PC-3 (cell line): ENCODE results near the gene ARL11. TPM values are rescaled to one million over a fixed set of nuclear protein-coding genes. Genes with fewer than 3 reads are reported as not detected.

Experiments used
- ATAC-seq: fragments of 200-7000 bp; cut with Tn5 transposase; 2 replicates; pipeline ENCODE4 v1.9.1; 2020; ENCODE audit warnings: mild to moderate bottlenecking, moderate library complexity
- BruUV-seq: library from RNA; stranded (reverse); fragments of 400-500 nt; replicated peaks from 2 replicates; lab custom pipeline; 2021; lab: Mats Ljungman, UMichigan
- CTCF ChIA-PET: fragments of 300-600 bp; sonication (Branson Sonifier 250); formaldehyde crosslinking; loops from one replicate; lab custom pipeline; 2022; ENCODE audit warnings: antibody characterized with exemption; lab: Charles Lee
- POLR2A ChIA-PET: fragments of 300-600 bp; sonication (Branson Sonifier 250); formaldehyde crosslinking; loops from one replicate; lab custom pipeline; 2022; ENCODE audit warnings: antibody characterized with exemption; ENCODE audit not compliant: unreplicated experiment; lab: Charles Lee
- DNase-seq: peaks from one replicate; pipeline ENCODE4 v3.0.0-alpha.2; 2015
- H2AFZ ChIP-seq: fragments of 300-600 bp; sonication (generic); 2 replicates; pipeline ENCODE4 v1.6.0; 2016; ENCODE audit warnings: antibody characterized with exemption, low read length
- H3F3A ChIP-seq: fragments of 300-600 bp; sonication (generic); one replicate; pipeline ENCODE4 v1.6.0; 2017; ENCODE audit warnings: antibody characterized with exemption, low read length, control low read depth, mild to moderate bottlenecking; ENCODE audit not compliant: unreplicated experiment
- H3K27ac ChIP-seq: fragments of 300-600 bp; sonication (generic); 2 replicates; pipeline ENCODE4 v1.5.1; 2016; ENCODE audit warnings: mild to moderate bottlenecking, low read length
- H3K27me3 ChIP-seq: fragments of 300-600 bp; sonication (generic); 2 replicates; pipeline ENCODE4 v1.6.1; 2016; ENCODE audit warnings: low read length, mixed read lengths
- H3K36me3 ChIP-seq: fragments of 300-600 bp; sonication (generic); 2 replicates; pipeline ENCODE4 v1.6.1; 2016; ENCODE audit warnings: low read depth, mixed run types, low read length, mixed read lengths
- H3K4me1 ChIP-seq: fragments of 300-600 bp; sonication (generic); 2 replicates; pipeline ENCODE4 v1.5.1; 2016; ENCODE audit warnings: low read length; ENCODE audit not compliant: insufficient read depth
- H3K4me2 ChIP-seq: fragments of 300-600 bp; sonication (generic); 2 replicates; pipeline ENCODE4 v1.6.0; 2016; ENCODE audit warnings: low read length
- H3K4me3 ChIP-seq: fragments of 300-600 bp; sonication (generic); 2 replicates; pipeline ENCODE4 v1.5.1; 2016; ENCODE audit warnings: mild to moderate bottlenecking, low read length, mixed read lengths
- H3K79me2 ChIP-seq: fragments of 300-600 bp; sonication (generic); 2 replicates; pipeline ENCODE4 v1.6.1; 2017; ENCODE audit warnings: low read length, mixed read lengths
- H3K9ac ChIP-seq: fragments of 300-600 bp; sonication (generic); 2 replicates; pipeline ENCODE4 v1.6.0; 2016; ENCODE audit warnings: mild to moderate bottlenecking, low read length
- H3K9me2 ChIP-seq: fragments of 300-600 bp; sonication (generic); replicated peaks from 2 replicates; pipeline ENCODE4 v1.6.1; 2016; ENCODE audit warnings: mixed run types, low read length, mixed read lengths
- H3K9me3 ChIP-seq: fragments of 300-600 bp; sonication (generic); 2 replicates; pipeline ENCODE4 v1.6.1; 2016; ENCODE audit warnings: low read length, mixed read lengths
- H4K20me1 ChIP-seq: fragments of 300-600 bp; sonication (generic); 2 replicates; pipeline ENCODE4 v1.6.1; 2016; ENCODE audit warnings: low read length, mixed read lengths
- EZH2 ChIP-seq: fragments of 300-600 bp; sonication (generic); IDR thresholded peaks from one replicate; pipeline ENCODE4 v1.6.1; 2017; ENCODE audit warnings: antibody characterized with exemption, mild to moderate bottlenecking, low read length; ENCODE audit not compliant: unreplicated experiment
- EZH2phosphoT487 ChIP-seq: fragments of 300-600 bp; sonication (generic); IDR thresholded peaks from 2 replicates; pipeline ENCODE4 v1.6.1; 2018; ENCODE audit warnings: mild to moderate bottlenecking, antibody characterized with exemption, low read length, borderline replicate concordance
- intact Hi-C: fragments of 100-400 bp; cut with micrococcal nuclease; formaldehyde crosslinking; loops from 2 replicates; pipeline ENCODE4 v1.9.0; 2023
- total RNA-seq: library from RNA; depleted of rRNA; stranded (reverse); fragments of >200 nt; gene quantifications from 2 replicates; pipeline ENCODE4 v1.2.3, GENCODE V29; 2014
- TF ChIP-seq, protein P1 (sequence below): fragments of 300-600 bp; sonication (generic); conservative IDR thresholded peaks from 2 replicates; pipeline ENCODE4 v1.5.1; 2017; ENCODE audit warnings: antibody characterized with exemption, low read depth, mild to moderate bottlenecking, low read length

ARL11 gene
- total RNA-seq, 1 experiment from 2014 or later: not detected

DNA sequence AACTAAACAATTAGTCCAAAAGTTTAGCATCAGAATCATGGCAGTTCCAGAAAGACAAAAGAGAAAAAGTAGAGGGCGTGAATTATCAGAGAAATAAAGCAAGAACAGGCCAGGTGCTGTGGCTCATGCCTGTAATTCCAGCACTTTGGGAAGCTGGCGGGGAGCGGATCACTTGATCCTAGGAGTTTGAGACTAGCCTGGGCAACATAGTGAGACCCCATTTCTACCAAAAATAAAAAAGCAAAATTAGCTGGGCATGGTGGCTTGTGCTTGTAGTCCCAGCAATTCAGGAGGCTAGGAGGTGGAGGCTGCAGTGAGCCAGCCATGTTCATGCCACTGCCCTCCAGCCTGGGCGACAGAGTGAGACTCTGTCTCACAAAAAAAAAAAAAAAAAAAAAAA, 18.4 kb downstream of the ARL11 start:
- BruUV-seq: no TSS peak
- no peaks in the 10 kb centered on the region for H3K79me2 ChIP-seq
- no peak overlapping the region for H3K27ac ChIP-seq
- no peak overlapping the region for H3K9ac ChIP-seq
- no peak for DNase-seq
- intact Hi-C loops: no loop called here
- H3K9me3 ChIP-seq: no peaks in the 10 kb centered on the region
- no peaks in the 10 kb centered on the region for H3K27me3 ChIP-seq
- H3K9me2 ChIP-seq: no peaks in the 10 kb centered on the region
- no peak overlapping the region for H3K4me2 ChIP-seq
- no peak overlapping the region for H3K4me3 ChIP-seq
- peaks cover 29% of the 10 kb centered on the region for H3K4me1 ChIP-seq
- no peaks in the 10 kb centered on the region for H3F3A ChIP-seq
- ChIA-PET POLR2A (no interaction called here), CTCF (no interaction called here)
- ATAC-seq: no peak
- H3K36me3 ChIP-seq: no peaks in the 10 kb centered on the region
- no peaks in the 10 kb centered on the region for H4K20me1 ChIP-seq
- TF ChIP-seq EZH2 (no peak), EZH2phosphoT487 (no peak)
- TF ChIP-seq, protein P1, sequence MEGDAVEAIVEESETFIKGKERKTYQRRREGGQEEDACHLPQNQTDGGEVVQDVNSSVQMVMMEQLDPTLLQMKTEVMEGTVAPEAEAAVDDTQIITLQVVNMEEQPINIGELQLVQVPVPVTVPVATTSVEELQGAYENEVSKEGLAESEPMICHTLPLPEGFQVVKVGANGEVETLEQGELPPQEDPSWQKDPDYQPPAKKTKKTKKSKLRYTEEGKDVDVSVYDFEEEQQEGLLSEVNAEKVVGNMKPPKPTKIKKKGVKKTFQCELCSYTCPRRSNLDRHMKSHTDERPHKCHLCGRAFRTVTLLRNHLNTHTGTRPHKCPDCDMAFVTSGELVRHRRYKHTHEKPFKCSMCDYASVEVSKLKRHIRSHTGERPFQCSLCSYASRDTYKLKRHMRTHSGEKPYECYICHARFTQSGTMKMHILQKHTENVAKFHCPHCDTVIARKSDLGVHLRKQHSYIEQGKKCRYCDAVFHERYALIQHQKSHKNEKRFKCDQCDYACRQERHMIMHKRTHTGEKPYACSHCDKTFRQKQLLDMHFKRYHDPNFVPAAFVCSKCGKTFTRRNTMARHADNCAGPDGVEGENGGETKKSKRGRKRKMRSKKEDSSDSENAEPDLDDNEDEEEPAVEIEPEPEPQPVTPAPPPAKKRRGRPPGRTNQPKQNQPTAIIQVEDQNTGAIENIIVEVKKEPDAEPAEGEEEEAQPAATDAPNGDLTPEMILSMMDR: no peak
- H2AFZ ChIP-seq: no peak overlapping the region

DNA sequence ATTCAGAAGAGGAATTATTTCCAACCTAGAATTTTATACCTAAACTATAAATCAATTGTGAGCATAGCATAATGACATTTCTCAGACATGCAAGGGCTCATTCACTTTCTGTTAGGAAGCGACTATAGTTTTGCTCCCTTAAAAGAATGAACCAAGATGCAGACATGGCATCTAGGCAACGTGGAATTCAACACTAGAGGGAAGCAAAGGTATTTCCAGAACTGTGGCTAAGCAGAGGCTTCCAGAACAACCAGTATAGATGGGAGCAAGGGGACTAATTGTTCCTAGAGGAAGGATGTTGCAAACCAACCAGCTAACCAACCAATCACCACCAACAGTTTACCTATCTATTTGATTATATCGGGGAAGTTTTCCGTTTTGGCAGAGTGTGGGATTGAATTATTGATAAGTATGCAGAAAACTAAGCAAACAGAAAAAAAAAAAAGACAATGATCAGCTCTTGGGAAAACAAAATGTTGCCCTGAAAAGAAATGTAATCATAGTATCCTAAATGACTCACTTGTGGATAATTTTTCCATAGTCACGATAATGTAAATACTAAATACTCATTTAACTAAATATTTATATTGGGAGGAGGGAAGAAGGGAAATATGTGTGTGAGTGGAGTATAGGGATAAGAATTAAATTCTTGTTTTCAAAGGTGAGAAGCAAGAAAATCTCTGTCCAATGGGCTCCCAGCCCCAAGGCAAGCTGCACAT, 21.1 kb downstream of the ARL11 start:
- DNase-seq (peak; percentile 64), ATAC-seq (peak; percentile 75)
- peaks cover 25% of the 10 kb centered on the region for H3K4me1 ChIP-seq
- no peak overlapping the region for H3K9ac ChIP-seq
- H3K9me2 ChIP-seq: no peaks in the 10 kb centered on the region
- no peaks in the 10 kb centered on the region for H3F3A ChIP-seq
- no peaks in the 10 kb centered on the region for H3K36me3 ChIP-seq
- TF ChIP-seq EZH2phosphoT487 (no peak), EZH2 (no peak)
- TF ChIP-seq, protein P1: peak; percentile 60
- H3K4me2 ChIP-seq: peak overlapping the region; percentile 63
- ChIA-PET POLR2A (interaction anchor here (0.7 kb wide), 1 partner anchor 48 kb away, joined by 3 read pairs; no protein-coding TSS in a partner anchor), CTCF (interaction anchor here (0.6 to 0.9 kb wide), 3 partner anchors 142 to 347 kb away, joined by 3 to 10 read pairs (median 4); partner anchors contain the start of genes SPRYD7 and TRIM13)
- no peaks in the 10 kb centered on the region for H4K20me1 ChIP-seq
- BruUV-seq: no TSS peak
- H3K27me3 ChIP-seq: no peaks in the 10 kb centered on the region
- H3K79me2 ChIP-seq: no peaks in the 10 kb centered on the region
- H2AFZ ChIP-seq: no peak overlapping the region
- intact Hi-C loops: no loop called here
- H3K9me3 ChIP-seq: no peaks in the 10 kb centered on the region
- peak overlapping the region; percentile 69 for H3K27ac ChIP-seq
- H3K4me3 ChIP-seq: 0 out of 2 replicates have a peak overlapping the region, but pooled peaks have one; percentile 15

DNA sequence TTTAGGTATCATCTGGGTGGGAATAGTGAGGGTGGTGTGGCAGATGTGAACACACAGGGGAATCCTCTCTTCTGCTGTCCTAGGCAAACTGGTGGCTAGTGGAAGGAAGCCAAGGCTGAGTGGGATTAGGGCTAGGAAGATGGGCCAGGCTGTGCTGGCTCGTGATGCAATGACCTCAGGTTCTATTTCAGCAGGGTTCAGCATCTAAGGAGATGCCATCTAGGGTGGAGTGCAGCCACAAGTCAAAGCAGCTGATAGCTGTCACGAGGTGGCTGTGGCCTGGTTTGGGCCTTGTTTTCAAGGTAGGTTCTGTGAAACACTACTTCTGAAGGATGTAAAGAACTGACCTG, 21.6 kb downstream of the ARL11 start:
- TF ChIP-seq, protein P1: no peak
- TF ChIP-seq EZH2phosphoT487 (no peak), EZH2 (no peak)
- POLR2A ChIA-PET: no interaction called here
- Histone ChIP-seq H3K4me3 (0 out of 2 replicates have a peak overlapping the region, but pooled peaks have one; percentile 15), H3K4me1 (peaks cover 25% of the 10 kb centered on the region), H2AFZ (peak overlapping the region; percentile 42; the same call in 1 of the 2 replicates), H3K9me3 (no peaks in the 10 kb centered on the region), H3K27me3 (no peaks in the 10 kb centered on the region), H3K4me2 (peak overlapping the region; percentile 63), H3K9me2 (no peaks in the 10 kb centered on the region), H4K20me1 (no peaks in the 10 kb centered on the region), H3K9ac (no peak overlapping the region), H3F3A (no peaks in the 10 kb centered on the region), H3K36me3 (no peaks in the 10 kb centered on the region), H3K27ac (peak overlapping the region; percentile 69), H3K79me2 (no peaks in the 10 kb centered on the region)
- intact Hi-C loops: loop anchor here (5.0 to 10.0 kb wide), 2 partner anchors 285 to 1262 kb away; partner anchors contain the start of gene SPRYD7
- CTCF ChIA-PET: interaction anchor here (0.6 to 0.9 kb wide), 3 partner anchors 142 to 347 kb away, joined by 3 to 10 read pairs (median 4); partner anchors contain the start of genes SPRYD7 and TRIM13
- BruUV-seq: no TSS peak
- DNase-seq (no peak), ATAC-seq (peak; percentile 54)
